ENCODE measurements around the gene VPREB3. TPM values are rescaled to one million over a fixed set of nuclear protein-coding genes. Genes with fewer than 3 reads are reported as not detected.

The VPREB3 gene
- total RNA-seq, 2 donors from 2014 or later: not detected

- intact Hi-C loops (cut with DNase I): no loop called here
- H3K4me1 ChIP-seq: peaks cover 17% of the 10 kb centered on the region
- no peak for ATAC-seq
- no peak overlapping the region for H3K4me3 ChIP-seq
- DNase-seq: no peak
- TF ChIP-seq POLR2A (IDR thresholded peaks at IDR 0.05): no peak
- TF ChIP-seq, protein P1, sequence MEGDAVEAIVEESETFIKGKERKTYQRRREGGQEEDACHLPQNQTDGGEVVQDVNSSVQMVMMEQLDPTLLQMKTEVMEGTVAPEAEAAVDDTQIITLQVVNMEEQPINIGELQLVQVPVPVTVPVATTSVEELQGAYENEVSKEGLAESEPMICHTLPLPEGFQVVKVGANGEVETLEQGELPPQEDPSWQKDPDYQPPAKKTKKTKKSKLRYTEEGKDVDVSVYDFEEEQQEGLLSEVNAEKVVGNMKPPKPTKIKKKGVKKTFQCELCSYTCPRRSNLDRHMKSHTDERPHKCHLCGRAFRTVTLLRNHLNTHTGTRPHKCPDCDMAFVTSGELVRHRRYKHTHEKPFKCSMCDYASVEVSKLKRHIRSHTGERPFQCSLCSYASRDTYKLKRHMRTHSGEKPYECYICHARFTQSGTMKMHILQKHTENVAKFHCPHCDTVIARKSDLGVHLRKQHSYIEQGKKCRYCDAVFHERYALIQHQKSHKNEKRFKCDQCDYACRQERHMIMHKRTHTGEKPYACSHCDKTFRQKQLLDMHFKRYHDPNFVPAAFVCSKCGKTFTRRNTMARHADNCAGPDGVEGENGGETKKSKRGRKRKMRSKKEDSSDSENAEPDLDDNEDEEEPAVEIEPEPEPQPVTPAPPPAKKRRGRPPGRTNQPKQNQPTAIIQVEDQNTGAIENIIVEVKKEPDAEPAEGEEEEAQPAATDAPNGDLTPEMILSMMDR (IDR thresholded peaks at IDR 0.05): no peak
- H3K36me3 ChIP-seq (replicated peaks in 1 of 2; ENCODE audit: insufficient read depth in 1 of 2, low read depth in 2 of 2): no peaks in the 10 kb centered on the region
- no peaks in the 10 kb centered on the region for H3K9me3 ChIP-seq
- no peaks in the 10 kb centered on the region for H3K27me3 ChIP-seq
- no peak overlapping the region for H3K27ac ChIP-seq
- 89 to 93% methylated on average over 10 to 15 of the region's 15 CpGs for WGBS, 2 donors
These were observed 26.8 kb upstream of the VPREB3 start for GRCh38 chr22:23781065-23781464.

GRCh38 chr22:23780146-23780748 lies 26.0 kb upstream of the VPREB3 start:
- 82 to 83% methylated on average over 10 to 20 of the region's 20 CpGs for WGBS, 2 donors
- ATAC-seq: no peak

DNA sequence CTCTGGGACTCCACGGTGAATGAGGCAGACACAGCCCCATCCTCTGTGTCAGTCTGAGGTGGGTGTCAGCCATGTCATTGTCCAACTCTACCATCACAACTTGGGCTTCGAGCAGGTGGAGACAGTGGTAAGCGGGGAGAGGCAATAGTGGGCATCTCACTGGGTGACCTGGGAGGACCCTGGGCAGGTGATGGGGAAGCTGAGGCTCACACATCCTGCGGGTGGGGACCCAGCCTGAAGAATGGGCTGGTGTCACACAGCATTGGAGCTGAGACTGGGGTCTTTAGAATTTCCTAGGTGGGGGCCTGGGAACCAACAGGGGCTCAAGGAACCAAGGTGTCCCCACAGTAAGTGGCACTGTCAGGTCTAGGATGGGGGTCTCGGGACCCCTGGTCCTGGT lies 25.5 kb upstream of the VPREB3 start:
- WGBS, 2 donors: 49 to 70% methylated on average over 2 to 4 of the region's 5 CpGs
- TF ChIP-seq, protein P1 (IDR thresholded peaks at IDR 0.05): no peak
- TF ChIP-seq POLR2A (IDR thresholded peaks at IDR 0.05): no peak
- intact Hi-C loops (cut with DNase I): loop anchor here (5.0 kb wide), 1 partner anchor 63 kb away; no protein-coding TSS in a partner anchor
- Histone ChIP-seq H3K4me1 (peaks cover 16% of the 10 kb centered on the region), H3K9me3 (no peaks in the 10 kb centered on the region), H3K36me3 (replicated peaks in 1 of 2; ENCODE audit: insufficient read depth in 1 of 2, low read depth in 2 of 2) (no peaks in the 10 kb centered on the region), H3K4me3 (no peak overlapping the region), H3K27ac (no peak overlapping the region), H3K27me3 (no peaks in the 10 kb centered on the region)
- DNase-seq (no peak), ATAC-seq (no peak)

More at GRCh38 chr22:23780146-23780748, 26.0 kb upstream of the VPREB3 start:
- no peaks in the 10 kb centered on the region for H3K36me3 ChIP-seq (replicated peaks in 1 of 2; ENCODE audit: insufficient read depth in 1 of 2, low read depth in 2 of 2)
- no peak overlapping the region for H3K4me3 ChIP-seq
- DNase-seq: no peak
- no peak overlapping the region for H3K27ac ChIP-seq
- intact Hi-C loops (cut with DNase I): no loop called here
- H3K4me1 ChIP-seq: peaks cover 16% of the 10 kb centered on the region
- H3K9me3 ChIP-seq: no peaks in the 10 kb centered on the region
- H3K27me3 ChIP-seq: no peaks in the 10 kb centered on the region
- TF ChIP-seq POLR2A (IDR thresholded peaks at IDR 0.05): no peak
- TF ChIP-seq, protein P1 (IDR thresholded peaks at IDR 0.05): no peak

DNA sequence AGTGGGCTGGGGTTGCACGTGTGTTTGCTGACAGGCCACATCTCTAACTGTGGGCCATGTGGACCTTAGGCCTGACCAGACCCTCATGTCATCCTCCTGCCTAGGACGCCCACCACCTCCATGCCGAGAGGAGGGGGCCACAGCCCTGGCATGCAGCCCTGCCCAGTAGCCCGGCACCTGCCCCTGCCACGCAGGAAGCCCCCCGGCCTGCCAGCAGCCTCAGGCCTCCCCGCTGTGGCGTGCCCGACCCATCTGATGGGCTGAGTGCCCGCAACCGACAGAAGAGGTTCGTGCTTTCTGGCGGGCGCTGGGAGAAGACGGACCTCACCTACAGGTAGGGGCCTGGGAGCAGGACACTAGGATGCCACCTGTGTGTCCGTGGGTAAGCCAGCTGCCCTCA lies 24.9 kb upstream of the VPREB3 start:
- H3K9me3 ChIP-seq: no peaks in the 10 kb centered on the region
- peaks cover 9% of the 10 kb centered on the region for H3K4me1 ChIP-seq
- ATAC-seq (no peak), DNase-seq (no peak)
- intact Hi-C loops (cut with DNase I): loop anchor here (5.0 kb wide), 1 partner anchor 63 kb away; no protein-coding TSS in a partner anchor
- no peak overlapping the region for H3K27ac ChIP-seq
- H3K27me3 ChIP-seq: no peaks in the 10 kb centered on the region
- WGBS, 2 donors: 94% methylated on average over 9 of the region's 16 CpGs; no CpG with 5 or more reads in 1 of the 2 donors
- H3K4me3 ChIP-seq: no peak overlapping the region
- TF ChIP-seq, protein P1 (IDR thresholded peaks at IDR 0.05): no peak
- no peak for TF ChIP-seq POLR2A (IDR thresholded peaks at IDR 0.05)
- H3K36me3 ChIP-seq (replicated peaks in 1 of 2; ENCODE audit: insufficient read depth in 1 of 2, low read depth in 2 of 2): no peaks in the 10 kb centered on the region

DNA sequence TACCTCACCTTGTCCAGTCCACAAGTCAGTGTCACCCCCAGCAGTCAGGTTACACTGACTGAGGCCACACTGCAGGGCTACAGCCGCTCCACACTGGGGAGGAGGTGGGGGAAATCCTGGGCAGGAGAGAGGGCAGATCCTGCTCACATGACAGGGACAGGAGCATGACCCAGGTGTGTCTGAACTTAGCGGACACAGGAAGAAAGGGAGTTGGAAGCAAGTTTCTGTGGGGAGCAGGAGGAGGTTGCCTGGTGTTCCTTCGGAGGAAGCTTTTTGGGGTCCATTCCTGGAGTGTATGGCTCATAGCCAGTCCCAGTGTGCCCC lies 24.3 kb upstream of the VPREB3 start:
- H3K27ac ChIP-seq: no peak overlapping the region
- ATAC-seq (no peak), DNase-seq (no peak)
- peaks cover 4% of the 10 kb centered on the region for H3K4me1 ChIP-seq
- no peak overlapping the region for H3K4me3 ChIP-seq
- no peaks in the 10 kb centered on the region for H3K27me3 ChIP-seq
- 72 to 91% methylated on average over 2 to 3 of the region's 3 CpGs for WGBS, 2 donors
- intact Hi-C loops (cut with DNase I): loop anchor here (5.0 kb wide), 1 partner anchor 64 kb away; no protein-coding TSS in a partner anchor
- H3K9me3 ChIP-seq: no peaks in the 10 kb centered on the region
- TF ChIP-seq, protein P1 (IDR thresholded peaks at IDR 0.05): no peak
- TF ChIP-seq POLR2A (IDR thresholded peaks at IDR 0.05): no peak
- H3K36me3 ChIP-seq (replicated peaks in 1 of 2; ENCODE audit: insufficient read depth in 1 of 2, low read depth in 2 of 2): no peaks in the 10 kb centered on the region

All from body of pancreas (tissue), 4 donors.